ENCODE data around the gene USP48.

The USP48 gene

DNA sequence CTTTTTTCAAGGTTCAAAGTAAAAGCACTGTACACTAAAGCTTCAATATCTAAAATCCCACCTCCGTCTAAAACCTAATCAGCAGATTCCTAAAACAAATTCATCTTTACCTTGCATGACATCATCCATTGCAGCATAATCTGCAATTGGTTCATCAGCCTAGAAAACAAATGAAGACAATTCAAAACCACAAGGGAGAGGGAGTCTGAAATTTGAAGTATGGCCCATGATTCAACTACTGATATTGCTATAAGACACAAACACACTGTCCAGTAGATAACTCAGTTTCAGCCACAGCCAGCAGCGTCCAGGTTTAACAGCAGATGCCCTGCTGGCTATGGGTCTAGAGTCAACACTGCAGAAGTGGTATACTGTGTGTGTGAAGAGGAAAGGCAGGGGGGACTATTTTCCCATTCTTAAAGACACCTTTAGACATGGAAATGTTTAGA, 95.8 kb downstream of the USP48 start:
- H3K9me2 ChIP-seq (replicated peaks; ENCODE audit: low read depth, low read length), result no peaks in the 10 kb centered on the region
- H3K79me2 ChIP-seq (ENCODE audit: insufficient read depth, low read length), result no peaks in the 10 kb centered on the region
- no peak overlapping the region for H3K9ac ChIP-seq (ENCODE audit: low read depth, low read length, poor library complexity, severe bottlenecking)
- TF ChIP-seq EZH2phosphoT487 (IDR thresholded peaks at IDR 0.05; ENCODE audit: borderline replicate concordance) (no peak), CTCF (conservative IDR thresholded peaks at IDR 0.05; ENCODE audit: low read length) (no peak)
- no peak overlapping the region for H2AFZ ChIP-seq (ENCODE audit: low read length)
- peaks cover 64% of the 10 kb centered on the region; the same call in 1 of the 2 replicates for H3K36me3 ChIP-seq (ENCODE audit: insufficient read depth, low read length)
- no peak overlapping the region for H3K4me3 ChIP-seq (ENCODE audit: low read length, poor library complexity, severe bottlenecking)
- H3K4me2 ChIP-seq (ENCODE audit: low read depth, low read length, poor library complexity, severe bottlenecking), result no peak overlapping the region
- no peaks in the 10 kb centered on the region for H4K20me1 ChIP-seq (ENCODE audit: insufficient read depth, low read length, poor library complexity, severe bottlenecking)
- H3F3A ChIP-seq (ENCODE audit: low read depth), result no peaks in the 10 kb centered on the region
- no peaks in the 10 kb centered on the region for H3K9me3 ChIP-seq (ENCODE audit: insufficient read depth, low read depth, low read length)
- no peaks in the 10 kb centered on the region for H3K4me1 ChIP-seq (ENCODE audit: insufficient read depth, low read length, poor library complexity, severe bottlenecking)
- H3K27me3 ChIP-seq (ENCODE audit: insufficient read depth, low read length, poor library complexity, severe bottlenecking), result no peaks in the 10 kb centered on the region

DNA sequence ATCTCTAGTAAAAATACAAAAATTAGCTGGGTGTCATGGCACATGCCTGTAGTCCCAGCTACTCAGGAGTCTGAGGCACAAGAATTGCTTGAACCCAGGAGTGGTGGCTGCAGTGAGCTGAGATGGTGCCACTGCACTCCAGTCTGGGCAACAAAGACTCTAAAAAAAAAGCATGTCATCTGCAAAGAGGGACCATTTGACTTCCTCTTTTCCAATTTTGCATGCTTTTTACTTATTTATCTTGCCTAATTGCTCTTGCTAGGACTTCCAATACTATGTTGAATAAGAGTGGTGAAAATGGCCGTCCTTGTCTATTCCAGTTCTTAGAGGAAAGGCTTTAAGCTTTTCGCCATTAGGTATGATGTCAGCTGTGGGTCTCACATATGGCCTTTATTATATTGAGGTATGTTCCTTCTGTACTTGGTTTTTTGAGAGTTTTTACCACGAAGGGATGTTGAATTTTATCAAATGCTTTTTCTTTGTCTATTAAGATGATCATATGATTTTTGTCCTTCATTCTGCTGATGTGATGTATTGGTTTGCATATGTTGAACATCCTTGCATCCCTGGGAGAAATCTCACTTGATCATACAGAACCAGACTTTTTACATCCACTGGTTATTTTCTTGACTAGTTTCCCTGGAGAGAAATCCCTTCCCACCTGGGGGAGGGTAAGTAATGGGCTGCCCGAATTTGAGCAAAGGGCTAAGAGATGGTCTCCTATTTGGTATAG, 96.8 kb downstream of the USP48 start:
- Histone ChIP-seq H4K20me1 (ENCODE audit: insufficient read depth, low read length, poor library complexity, severe bottlenecking) (no peaks in the 10 kb centered on the region), H3F3A (ENCODE audit: low read depth) (no peaks in the 10 kb centered on the region), H3K4me3 (ENCODE audit: low read length, poor library complexity, severe bottlenecking) (no peak overlapping the region), H3K9me2 (replicated peaks; ENCODE audit: low read depth, low read length) (no peaks in the 10 kb centered on the region), H3K9ac (ENCODE audit: low read depth, low read length, poor library complexity, severe bottlenecking) (no peak overlapping the region), H3K36me3 (ENCODE audit: insufficient read depth, low read length) (peaks cover 62% of the 10 kb centered on the region; the same call in 1 of the 2 replicates), H3K9me3 (ENCODE audit: insufficient read depth, low read depth, low read length) (no peaks in the 10 kb centered on the region), H3K79me2 (ENCODE audit: insufficient read depth, low read length) (no peaks in the 10 kb centered on the region), H3K4me2 (ENCODE audit: low read depth, low read length, poor library complexity, severe bottlenecking) (no peak overlapping the region), H3K27me3 (ENCODE audit: insufficient read depth, low read length, poor library complexity, severe bottlenecking) (no peaks in the 10 kb centered on the region), H3K4me1 (ENCODE audit: insufficient read depth, low read length, poor library complexity, severe bottlenecking) (no peaks in the 10 kb centered on the region), H2AFZ (ENCODE audit: low read length) (no peak overlapping the region)
- TF ChIP-seq EZH2phosphoT487 (IDR thresholded peaks at IDR 0.05; ENCODE audit: borderline replicate concordance), result no peak
- TF ChIP-seq CTCF (conservative IDR thresholded peaks at IDR 0.05; ENCODE audit: low read length), result no peak

- Histone ChIP-seq H3K4me1 (ENCODE audit: insufficient read depth, low read length, poor library complexity, severe bottlenecking) (no peaks in the 10 kb centered on the region), H3K36me3 (ENCODE audit: insufficient read depth, low read length) (peaks cover 46% of the 10 kb centered on the region; the same call in 1 of the 2 replicates), H3K9me3 (ENCODE audit: insufficient read depth, low read depth, low read length) (no peaks in the 10 kb centered on the region), H3K4me2 (ENCODE audit: low read depth, low read length, poor library complexity, severe bottlenecking) (no peak overlapping the region), H2AFZ (ENCODE audit: low read length) (no peak overlapping the region), H3F3A (ENCODE audit: low read depth) (no peaks in the 10 kb centered on the region), H4K20me1 (ENCODE audit: insufficient read depth, low read length, poor library complexity, severe bottlenecking) (no peaks in the 10 kb centered on the region), H3K4me3 (ENCODE audit: low read length, poor library complexity, severe bottlenecking) (no peak overlapping the region), H3K9ac (ENCODE audit: low read depth, low read length, poor library complexity, severe bottlenecking) (no peak overlapping the region), H3K27me3 (ENCODE audit: insufficient read depth, low read length, poor library complexity, severe bottlenecking) (no peaks in the 10 kb centered on the region), H3K79me2 (ENCODE audit: insufficient read depth, low read length) (no peaks in the 10 kb centered on the region), H3K9me2 (replicated peaks; ENCODE audit: low read depth, low read length) (no peaks in the 10 kb centered on the region)
- TF ChIP-seq CTCF (conservative IDR thresholded peaks at IDR 0.05; ENCODE audit: low read length), result no peak
- no peak for TF ChIP-seq EZH2phosphoT487 (IDR thresholded peaks at IDR 0.05; ENCODE audit: borderline replicate concordance)
These were observed 101.5 kb downstream of the USP48 start for GRCh38 chr1:21681426-21681825.
